Neuronal stem cell (in vitro differentiated cells): ENCODE measurements around the gene SCAANT1.

Experiments
- DNase-seq: peaks from one replicate; pipeline ENCODE4 v3.0.0-alpha.2; 2013; ENCODE audit warnings: low spot score
- H2AFZ ChIP-seq: one replicate; pipeline ENCODE4 v1.6.1; 2013; ENCODE audit warnings: mild to moderate bottlenecking, low read length, inconsistent platforms
- H2AK5ac ChIP-seq: 2 replicates; pipeline ENCODE4 v1.6.1; 2013; ENCODE audit warnings: low read depth, mild to moderate bottlenecking, inconsistent platforms, low read length, moderate library complexity, mixed read lengths
- H2BK120ac ChIP-seq: 2 replicates; pipeline ENCODE4 v1.6.1; 2013; ENCODE audit warnings: low read depth, mild to moderate bottlenecking, inconsistent platforms, low read length, moderate library complexity, mixed read lengths
- H2BK12ac ChIP-seq: one replicate; pipeline ENCODE4 v1.6.1; 2013; ENCODE audit warnings: low read length, inconsistent platforms
- H2BK15ac ChIP-seq: 2 replicates; pipeline ENCODE4 v1.6.1; 2013; ENCODE audit warnings: mild to moderate bottlenecking, low read length, inconsistent platforms, mixed read lengths
- H2BK5ac ChIP-seq: one replicate; pipeline ENCODE4 v1.6.1; 2013; ENCODE audit warnings: inconsistent platforms, mild to moderate bottlenecking, low read length, moderate library complexity
- H3K14ac ChIP-seq: one replicate; pipeline ENCODE4 v1.6.1; 2013; ENCODE audit warnings: low read length, inconsistent platforms
- H3K18ac ChIP-seq: 2 replicates; pipeline ENCODE4 v1.6.1; 2013; ENCODE audit warnings: low read length, inconsistent platforms
- H3K23ac ChIP-seq: 2 replicates; pipeline ENCODE4 v1.6.1; 2013; ENCODE audit warnings: low read depth, mild to moderate bottlenecking, mixed read lengths, low read length, inconsistent platforms; ENCODE audit not compliant: poor library complexity
- H3K27ac ChIP-seq: replicated peaks from 3 replicates; pipeline ENCODE4 v1.5.1; 2013; ENCODE audit warnings: low read length, inconsistent platforms
- H3K27me3 ChIP-seq, 3 experiments: 2 replicates each; pipeline ENCODE4 v1.6.1; 2013; ENCODE audit warnings: low read length in 3 of 3, mild to moderate bottlenecking in 2 of 3, inconsistent platforms in 1 of 3, low read depth in 1 of 3, mixed read lengths in 1 of 3, moderate library complexity in 1 of 3; ENCODE audit not compliant: control insufficient read depth in 3 of 3, insufficient read depth in 3 of 3
- H3K36me3 ChIP-seq, 2 donors: replicated peaks in 1 of 2; 2 replicates each; pipeline ENCODE4 v1.6.1; 2013; ENCODE audit warnings: low read length in 2 of 2; ENCODE audit not compliant: control insufficient read depth in 2 of 2, insufficient read depth in 2 of 2
- H3K4ac ChIP-seq: 2 replicates; pipeline ENCODE4 v1.6.1; 2013; ENCODE audit warnings: inconsistent platforms, mild to moderate bottlenecking, low read length, moderate library complexity
- H3K4me1 ChIP-seq, 2 donors: 1 replicate in 1 of 2; 2 replicates in 1 of 2; pipeline ENCODE4 v1.6.1; 2013; ENCODE audit warnings: low read length in 2 of 2, low read depth in 1 of 2; ENCODE audit not compliant: control insufficient read depth in 2 of 2, insufficient read depth in 1 of 2
- H3K4me2 ChIP-seq: one replicate; pipeline ENCODE4 v1.6.1; 2013; ENCODE audit warnings: mild to moderate bottlenecking, low read length, inconsistent platforms; ENCODE audit not compliant: insufficient read depth, poor library complexity, severe bottlenecking
- H3K4me3 ChIP-seq, 2 donors: 2 replicates each; pipeline ENCODE4 v1.5.1; 2013; ENCODE audit warnings: low read length in 2 of 2, mild to moderate bottlenecking in 2 of 2, inconsistent platforms in 1 of 2, moderate library complexity in 1 of 2
- H3K79me1 ChIP-seq: one replicate; pipeline ENCODE4 v1.6.1; 2013; ENCODE audit warnings: low read depth, mild to moderate bottlenecking, inconsistent platforms, low read length, moderate library complexity
- H3K9ac ChIP-seq: one replicate; pipeline ENCODE4 v1.6.1; 2013; ENCODE audit warnings: mild to moderate bottlenecking, low read depth, low read length, inconsistent platforms; ENCODE audit not compliant: poor library complexity
- H3K9me3 ChIP-seq, 2 donors: replicated peaks in 1 of 2; 2 replicates each; pipeline versions ENCODE3 to v1.6.1; 2013; ENCODE audit warnings: low read length in 2 of 2, mild to moderate bottlenecking in 2 of 2, inconsistent platforms in 1 of 2, low read depth in 1 of 2, mixed read lengths in 1 of 2, moderate library complexity in 1 of 2; ENCODE audit not compliant: control insufficient read depth in 2 of 2, insufficient read depth in 1 of 2
- H4K8ac ChIP-seq: one replicate; pipeline ENCODE4 v1.6.1; 2013; ENCODE audit warnings: low read depth, mild to moderate bottlenecking, inconsistent platforms, low read length, moderate library complexity
- H4K91ac ChIP-seq: one replicate; pipeline ENCODE4 v1.6.1; 2013; ENCODE audit warnings: low read length, low read depth, mild to moderate bottlenecking, inconsistent platforms; ENCODE audit not compliant: poor library complexity
- WGBS, 2 donors: extraction: QIAGEN DNeasy Blood & Tissue Kit; methylation state at CpG; one replicate each; pipeline ENCODE4 v1.1.7; 2013; ENCODE audit warnings: missing lambda C conversion rate in 2 of 2, mixed read lengths in 1 of 2; ENCODE audit not compliant: insufficient read length in 2 of 2, insufficient replicate concordance in 1 of 2; ENCODE audit errors: extremely low coverage in 2 of 2; 5-methylcytosine and 5-hydroxymethylcytosine counted together

SCAANT1 gene

GRCh38 chr3:63908081-63908736 lies 4.0 kb downstream of the SCAANT1 start:
- Histone ChIP-seq H3K9me3 (no peaks in the 10 kb centered on the region), H3K9ac (no peak overlapping the region), H2AFZ (no peak overlapping the region), H3K4me1 (peaks cover 5 to 10% of the 10 kb centered on the region in 2 donors), H3K4ac (no peak overlapping the region), H2BK120ac (no peak overlapping the region), H3K14ac (no peak overlapping the region), H2AK5ac (no peak overlapping the region), H3K4me2 (no peak overlapping the region), H2BK15ac (no peak overlapping the region), H4K91ac (no peak overlapping the region), H4K8ac (no peak overlapping the region), H3K27ac (no peak overlapping the region), H3K36me3 (peaks cover 0 to 16% of the 10 kb centered on the region in 2 donors), H3K27me3 (no peaks in the 10 kb centered on the region), H3K23ac (no peak overlapping the region), H2BK12ac (no peak overlapping the region), H2BK5ac (no peak overlapping the region), H3K18ac (no peak overlapping the region), H3K4me3 (no peak overlapping the region), H3K79me1 (no peaks in the 10 kb centered on the region)
- WGBS, 2 donors = no CpG with 5 or more reads among the region's 2 CpGs
- no peak for DNase-seq

DNA sequence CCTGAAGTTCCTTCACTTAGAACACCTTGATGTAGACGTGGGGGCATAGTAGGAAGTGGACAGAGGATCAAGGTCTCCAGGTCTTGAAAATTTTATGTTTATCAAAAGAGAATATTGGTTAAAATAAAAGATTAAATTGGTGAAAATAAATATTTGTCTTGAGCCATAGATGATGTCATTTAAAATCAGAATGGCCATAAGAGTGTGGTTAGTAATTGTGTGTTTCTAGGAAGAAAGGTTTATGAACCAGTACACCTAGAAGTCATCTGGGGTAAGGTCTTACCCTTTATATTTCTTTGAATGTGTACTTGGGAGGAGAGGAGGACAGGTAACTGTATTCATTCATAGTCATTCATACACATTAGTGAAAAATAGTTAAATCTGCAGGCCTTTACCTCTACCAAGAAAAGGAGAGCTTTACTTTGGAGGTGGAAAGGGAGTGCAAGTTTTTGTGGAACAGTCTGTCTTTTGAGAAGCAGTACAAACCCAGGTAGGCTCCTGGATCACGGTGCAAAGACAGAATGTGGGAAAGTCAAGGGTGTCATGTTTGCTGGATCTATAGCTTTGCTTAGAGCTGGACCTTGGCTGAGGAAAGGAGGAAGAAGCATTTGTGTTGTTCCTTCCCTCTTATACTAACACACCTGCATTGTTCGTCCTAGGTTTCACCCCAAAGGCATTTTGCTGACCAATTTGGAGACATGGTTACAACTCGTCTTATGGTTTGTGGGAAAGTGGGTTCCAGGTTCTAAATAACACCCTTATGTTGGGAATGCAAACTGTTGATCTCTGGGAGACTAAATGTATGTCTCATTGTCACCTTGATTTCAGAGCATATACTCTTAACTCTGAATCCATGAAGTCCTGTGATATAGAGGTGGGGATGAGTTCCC lies 6.2 kb downstream of the SCAANT1 start:
- Histone ChIP-seq H2AK5ac (no peak overlapping the region), H3K27me3 (no peaks in the 10 kb centered on the region), H3K23ac (no peak overlapping the region), H3K4me3 (no peak overlapping the region), H3K79me1 (no peaks in the 10 kb centered on the region), H3K4ac (no peak overlapping the region), H3K27ac (no peak overlapping the region), H3K36me3 (peaks cover 0 to 26% of the 10 kb centered on the region in 2 donors), H2BK15ac (no peak overlapping the region), H3K9me3 (no peaks in the 10 kb centered on the region), H3K4me2 (no peak overlapping the region), H2BK12ac (no peak overlapping the region), H4K91ac (no peak overlapping the region), H2AFZ (no peak overlapping the region), H2BK120ac (no peak overlapping the region), H3K9ac (no peak overlapping the region), H3K18ac (no peak overlapping the region), H3K14ac (no peak overlapping the region), H3K4me1 (peaks cover 2 to 5% of the 10 kb centered on the region in 2 donors), H4K8ac (no peak overlapping the region), H2BK5ac (no peak overlapping the region)
- no CpG with 5 or more reads among the region's 4 CpGs for WGBS, 2 donors
- no peak for DNase-seq

- peaks cover 6 to 45% of the 10 kb centered on the region in 2 donors for H3K36me3 ChIP-seq
- no peak overlapping the region for H2BK5ac ChIP-seq
- no peak overlapping the region for H3K23ac ChIP-seq
- no peak overlapping the region for H4K8ac ChIP-seq
- no CpG with 5 or more reads among the region's 2 CpGs for WGBS, 2 donors
- no peak for DNase-seq
- no peak overlapping the region for H4K91ac ChIP-seq
- H3K27ac ChIP-seq = no peak overlapping the region
- no peak overlapping the region for H3K9ac ChIP-seq
- no peaks in the 10 kb centered on the region for H3K79me1 ChIP-seq
- H3K9me3 ChIP-seq = no peaks in the 10 kb centered on the region
- no peak overlapping the region for H2AK5ac ChIP-seq
- no peak overlapping the region for H2BK15ac ChIP-seq
- H3K4me3 ChIP-seq = no peak overlapping the region
- H3K27me3 ChIP-seq = no peaks in the 10 kb centered on the region
- H3K18ac ChIP-seq = no peak overlapping the region
- peaks cover 0 to 2% of the 10 kb centered on the region in 2 donors for H3K4me1 ChIP-seq
- no peak overlapping the region for H3K14ac ChIP-seq
- no peak overlapping the region for H2AFZ ChIP-seq
- H3K4me2 ChIP-seq = no peak overlapping the region
- H2BK12ac ChIP-seq = no peak overlapping the region
- no peak overlapping the region for H2BK120ac ChIP-seq
- H3K4ac ChIP-seq = no peak overlapping the region
Measured at GRCh38 chr3:63900459-63900858, 11.7 kb downstream of the SCAANT1 start.

GRCh38 chr3:63900010-63900409 lies 12.2 kb downstream of the SCAANT1 start:
- no CpG with 5 or more reads among the region's 5 CpGs for WGBS, 2 donors
- no peak for DNase-seq
- no peak overlapping the region for H2AK5ac ChIP-seq
- peaks cover 6 to 44% of the 10 kb centered on the region in 2 donors for H3K36me3 ChIP-seq
- H4K8ac ChIP-seq = no peak overlapping the region
- H2BK12ac ChIP-seq = no peak overlapping the region
- no peak overlapping the region for H3K4me2 ChIP-seq
- no peak overlapping the region for H3K4me3 ChIP-seq
- no peak overlapping the region for H2BK120ac ChIP-seq
- H3K14ac ChIP-seq = no peak overlapping the region
- H3K79me1 ChIP-seq = no peaks in the 10 kb centered on the region
- no peak overlapping the region for H4K91ac ChIP-seq
- no peak overlapping the region for H3K18ac ChIP-seq
- no peak overlapping the region for H2AFZ ChIP-seq
- H3K4me1 ChIP-seq = peaks cover 0 to 2% of the 10 kb centered on the region in 2 donors
- no peak overlapping the region for H3K9ac ChIP-seq
- no peak overlapping the region for H3K4ac ChIP-seq
- no peaks in the 10 kb centered on the region for H3K9me3 ChIP-seq
- H2BK5ac ChIP-seq = no peak overlapping the region
- no peaks in the 10 kb centered on the region for H3K27me3 ChIP-seq
- H3K27ac ChIP-seq = no peak overlapping the region
- H3K23ac ChIP-seq = no peak overlapping the region
- H2BK15ac ChIP-seq = no peak overlapping the region
